NCI-H2227 (cell line): ENCODE measurements around the gene PHYHIPL.

Experiments
- DNase-seq: peaks from one replicate; lab custom pipeline; 2025; ENCODE audit not compliant: unreplicated experiment; lab: John Stamatoyannopoulos, UW

Gene PHYHIPL

GRCh38 chr10:59176241-59177030, at the start of gene PHYHIPL:
TSS of gene PHYHIPL (plus strand) at chr10:59176643. CDS start at chr10:59176854, 211 bp downstream.
- peak; percentile 93 for DNase-seq

DNA sequence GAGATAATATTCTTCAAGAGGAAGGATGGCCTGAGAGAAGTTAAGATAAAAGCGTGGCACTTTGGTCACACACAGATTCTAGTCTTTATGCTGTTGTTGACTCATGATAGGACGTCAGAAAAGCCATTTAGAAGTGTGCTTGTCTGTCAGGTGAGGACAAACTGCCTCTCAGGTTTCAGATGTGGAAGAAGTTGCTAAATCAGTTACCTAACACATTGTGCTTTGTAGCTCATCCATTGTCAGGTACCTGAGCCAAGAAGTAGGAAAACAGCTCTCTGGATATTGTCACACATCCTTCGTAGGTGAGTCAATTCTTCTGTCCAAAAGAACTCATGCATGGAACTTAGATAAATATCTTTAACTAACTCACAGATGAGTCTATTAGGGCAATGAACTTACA, 49.5 kb upstream of the PHYHIPL start:
- no peak for DNase-seq

DNA sequence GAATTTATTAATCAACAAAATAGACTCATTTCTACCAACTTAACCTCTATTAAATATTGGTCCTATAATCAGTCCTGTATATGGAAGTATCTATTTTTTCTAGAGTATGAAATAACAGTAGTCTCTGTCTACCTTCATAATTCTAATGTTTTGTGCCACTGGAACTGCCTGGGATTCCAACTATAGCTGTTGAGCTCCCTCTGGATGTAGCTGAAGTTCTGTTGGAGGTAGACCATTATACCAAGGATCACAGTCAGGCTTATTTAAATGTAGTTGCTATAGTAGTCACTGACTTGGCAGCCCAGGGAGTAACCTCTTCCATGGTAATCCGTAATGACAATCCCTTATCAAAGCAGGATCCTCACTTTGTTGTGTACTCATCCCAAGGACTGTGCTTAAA, 48.5 kb upstream of the PHYHIPL start:
- DNase-seq, result no peak

DNA sequence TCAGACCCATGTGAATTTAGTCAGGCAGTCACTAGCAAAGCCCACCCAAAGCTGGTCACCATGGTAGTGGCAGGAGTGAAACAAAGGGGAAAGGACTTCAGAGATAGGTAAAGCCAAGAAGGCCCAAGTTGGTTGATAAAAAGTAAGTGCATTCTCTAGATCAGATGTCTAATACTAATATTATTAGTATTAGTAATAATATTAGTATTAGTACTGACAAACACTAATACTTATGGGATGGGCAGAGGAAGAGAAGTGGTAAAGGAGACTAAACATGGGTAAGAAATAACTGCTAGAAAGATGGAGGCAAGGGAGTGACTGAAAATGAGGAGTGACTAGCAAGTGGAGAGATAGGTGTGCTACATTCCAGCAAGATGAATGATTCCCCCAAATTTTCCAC, 46.6 kb upstream of the PHYHIPL start:
- no peak for DNase-seq

DNA sequence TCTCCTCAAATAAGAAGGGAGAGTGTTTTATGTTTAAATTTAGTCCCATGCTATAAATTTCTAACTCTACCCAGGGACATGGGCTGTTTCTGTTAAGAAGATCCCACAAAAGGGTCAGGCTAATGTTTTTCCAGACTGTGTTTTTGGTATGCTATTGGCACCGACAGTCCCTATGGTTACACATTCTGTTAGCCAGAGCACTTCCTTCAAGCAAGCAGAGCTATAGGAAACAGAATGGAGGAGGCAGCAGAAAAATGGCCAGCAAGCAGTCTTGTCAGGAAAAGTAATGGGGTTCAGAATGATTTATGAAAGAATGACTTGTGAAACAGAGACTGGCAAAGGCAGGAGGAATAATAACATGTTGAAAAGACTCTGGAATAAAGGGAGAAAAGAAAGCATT, 44.8 kb upstream of the PHYHIPL start:
- DNase-seq, result no peak

DNA sequence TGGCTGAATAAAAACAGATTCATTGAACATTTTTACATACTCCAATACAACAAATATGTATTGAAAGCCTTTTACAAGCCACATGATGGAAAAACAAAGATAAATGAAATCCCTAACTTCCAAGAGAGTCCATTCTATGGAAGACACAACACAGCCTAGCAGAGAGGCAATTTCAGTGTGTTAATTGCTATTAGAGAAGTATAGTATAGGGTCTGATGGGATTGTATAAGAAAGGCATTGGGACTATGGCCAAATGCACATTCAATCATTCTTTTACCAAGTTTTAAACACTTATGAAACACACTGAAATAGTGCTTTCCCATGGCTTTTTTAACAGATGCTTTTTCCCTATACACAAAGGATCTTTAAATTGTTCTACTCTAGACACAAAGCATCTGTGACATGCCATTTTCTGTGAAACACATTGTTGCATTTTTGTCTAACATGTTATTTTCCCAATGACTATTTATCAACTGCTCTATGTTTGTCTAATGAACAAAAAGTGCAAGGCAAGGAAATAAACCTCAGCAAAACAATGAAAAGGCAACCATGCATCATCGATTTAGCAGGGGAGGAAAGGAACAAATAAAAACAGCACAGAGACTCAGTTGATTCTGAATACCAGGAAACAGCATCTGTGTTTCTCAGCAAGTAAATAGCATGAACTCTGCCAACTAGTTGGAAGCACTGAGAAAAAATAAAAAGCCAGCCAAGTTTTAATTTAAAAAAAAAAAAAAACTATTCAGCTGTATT, 42.4 kb upstream of the PHYHIPL start:
- DNase-seq, result no peak

- no peak for DNase-seq
These were observed 41.7 kb upstream of the PHYHIPL start for GRCh38 chr10:59134785-59135184.

DNA sequence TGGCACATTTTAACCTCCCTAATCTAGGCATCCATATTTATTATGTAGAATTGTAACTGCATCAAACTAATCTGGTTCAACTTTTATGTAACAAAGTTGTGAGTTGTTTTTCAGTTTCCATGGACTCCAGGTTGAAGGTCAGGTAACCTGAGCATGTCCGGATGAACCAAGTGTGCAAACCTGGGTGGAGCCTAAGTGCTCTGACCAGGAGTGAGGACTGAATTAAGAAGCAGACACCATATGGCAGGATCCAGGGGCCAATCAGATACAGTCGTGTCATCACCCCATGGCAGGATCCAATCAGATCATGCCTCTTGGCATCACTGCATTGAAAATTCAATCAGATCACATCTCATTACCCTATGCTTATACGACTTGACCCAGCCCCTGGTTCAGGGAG, 41.2 kb upstream of the PHYHIPL start:
- no peak for DNase-seq

- no peak for DNase-seq
These were observed 38.4 kb upstream of the PHYHIPL start for GRCh38 chr10:59138052-59138451.

GRCh38 chr10:59143544-59143943, 32.9 kb upstream of the PHYHIPL start:
- DNase-seq, result peak; percentile 5

DNA sequence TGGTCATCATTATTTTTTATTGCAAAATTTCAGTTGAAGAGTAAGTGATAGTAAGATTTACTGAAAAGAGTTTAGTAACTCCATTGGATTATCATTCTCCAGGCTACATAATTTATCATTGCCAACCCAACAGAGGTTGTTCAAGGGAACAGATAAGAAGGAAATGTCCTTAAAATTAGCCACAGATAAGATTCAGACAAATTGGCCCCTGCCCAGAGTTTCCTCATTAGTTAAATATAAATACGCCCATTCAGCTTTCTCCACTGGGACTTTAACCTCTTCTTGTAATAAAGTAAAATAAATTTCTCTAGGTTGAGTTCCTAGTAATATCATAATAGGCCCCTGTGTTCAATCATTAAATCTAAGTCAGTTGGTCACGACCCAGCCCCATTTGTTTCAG, 27.7 kb upstream of the PHYHIPL start:
- DNase-seq, result no peak

DNA sequence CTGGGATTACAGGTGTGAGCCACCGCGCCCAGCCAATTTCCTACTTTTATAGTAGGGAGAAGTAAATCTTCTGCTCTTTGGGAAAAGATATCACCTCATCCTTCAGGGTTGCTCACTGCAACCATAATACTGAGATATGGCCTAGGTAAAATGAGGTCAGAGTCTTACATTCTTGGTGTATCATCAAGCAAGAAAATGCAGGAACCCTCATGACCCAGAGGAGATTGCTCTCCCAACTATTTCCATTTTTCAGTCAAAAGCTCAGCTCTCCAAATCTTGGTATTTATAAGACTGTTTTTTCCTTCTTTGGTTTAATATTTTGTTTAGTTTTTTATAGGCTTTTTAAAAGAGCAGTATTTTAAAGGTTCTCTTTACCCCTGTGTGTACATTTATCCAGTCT, 20.9 kb upstream of the PHYHIPL start:
- DNase-seq, result no peak

DNA sequence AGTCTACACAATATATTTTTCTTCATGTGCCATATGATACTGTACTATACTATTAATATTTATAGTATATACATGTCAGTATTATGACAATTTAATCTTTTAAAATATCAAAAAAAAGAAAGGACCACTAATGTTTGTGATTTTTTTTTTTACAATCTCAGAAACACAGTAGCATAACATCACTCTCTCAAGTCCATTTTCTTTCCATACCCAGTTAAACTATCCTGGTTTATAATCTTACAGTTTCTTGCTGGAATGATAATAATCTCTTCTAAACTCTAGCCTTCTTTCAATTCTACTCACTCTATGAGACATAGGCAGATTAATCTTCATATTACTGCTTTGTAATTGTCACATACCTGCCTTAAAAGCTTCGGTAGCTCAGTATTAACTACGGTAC, 8.9 kb upstream of the PHYHIPL start:
- no peak for DNase-seq

DNA sequence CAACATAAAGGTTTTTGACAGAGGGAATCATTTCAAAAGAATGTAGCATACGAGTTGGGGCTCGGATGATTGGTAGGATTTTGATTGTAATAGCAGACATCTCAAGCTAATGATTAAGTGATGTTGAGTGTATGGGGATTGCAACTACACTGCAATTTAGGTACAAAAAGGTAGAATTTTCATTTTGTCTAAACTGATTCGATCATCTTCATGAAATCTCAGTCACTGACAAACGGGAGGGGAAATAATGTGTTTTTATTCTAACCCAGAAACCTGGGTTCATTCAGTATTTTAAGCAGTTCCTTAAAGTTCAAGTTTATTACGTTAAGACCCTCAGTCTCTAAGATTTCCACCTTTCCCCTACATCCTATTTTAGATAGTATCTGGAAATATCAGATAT, 3.9 kb upstream of the PHYHIPL start:
- no peak for DNase-seq

GRCh38 chr10:59173414-59173813, 3.0 kb upstream of the PHYHIPL start:
- no peak for DNase-seq

- peak; percentile 61 for DNase-seq
These were observed 754 bp upstream of the PHYHIPL start for GRCh38 chr10:59175538-59176240.

GRCh38 chr10:59177031-59177797, 771 bp downstream of the PHYHIPL start:
- peak; percentile 68 for DNase-seq

- DNase-seq, result no peak
These were observed 1.4 kb downstream of the PHYHIPL start for GRCh38 chr10:59177836-59178235.

DNA sequence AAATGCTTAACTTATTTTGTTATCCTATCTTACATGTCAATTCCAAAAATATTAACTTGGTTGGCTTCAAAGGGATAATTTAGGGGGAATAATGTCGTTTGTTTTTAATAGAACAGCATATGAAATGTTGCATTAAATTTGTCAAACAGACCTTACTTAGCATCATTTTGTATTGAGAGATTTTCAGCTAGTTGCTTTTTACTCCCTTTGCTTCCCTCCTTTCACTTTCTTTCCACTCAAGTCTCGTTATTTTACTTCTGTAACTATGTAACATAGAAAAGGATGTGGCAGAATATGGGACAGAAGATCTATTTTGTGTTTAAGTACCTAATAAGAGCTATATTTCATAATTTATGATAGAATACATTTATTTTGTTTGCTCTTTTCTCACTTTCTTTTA, 2.6 kb downstream of the PHYHIPL start:
- no peak for DNase-seq

DNA sequence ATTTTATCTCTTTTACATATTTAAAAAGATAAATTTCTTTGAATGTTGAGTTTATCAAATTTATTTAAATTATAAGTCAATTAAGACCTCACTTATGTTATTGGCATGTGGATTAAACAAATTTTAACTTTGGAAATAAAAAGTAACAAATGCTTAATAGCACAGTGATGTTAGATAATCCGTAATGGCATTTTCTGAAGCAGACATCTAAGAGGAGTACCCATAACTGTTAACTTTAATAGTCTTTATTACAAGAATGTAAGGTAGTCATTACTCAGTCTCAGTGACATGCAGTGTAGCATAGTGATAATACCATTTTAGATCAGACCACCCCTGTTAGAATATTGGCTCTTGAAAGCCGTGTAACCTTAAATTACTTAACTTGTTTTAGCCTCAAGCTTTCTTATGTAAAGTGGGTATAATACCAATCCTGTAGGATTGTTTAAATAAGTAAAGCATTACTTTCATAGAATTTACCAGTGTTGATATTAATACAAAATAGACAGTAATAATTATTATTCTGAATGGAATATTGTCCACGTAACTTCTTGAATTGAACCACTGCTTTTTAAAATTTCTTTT, 4.3 kb downstream of the PHYHIPL start:
- DNase-seq, result no peak

DNA sequence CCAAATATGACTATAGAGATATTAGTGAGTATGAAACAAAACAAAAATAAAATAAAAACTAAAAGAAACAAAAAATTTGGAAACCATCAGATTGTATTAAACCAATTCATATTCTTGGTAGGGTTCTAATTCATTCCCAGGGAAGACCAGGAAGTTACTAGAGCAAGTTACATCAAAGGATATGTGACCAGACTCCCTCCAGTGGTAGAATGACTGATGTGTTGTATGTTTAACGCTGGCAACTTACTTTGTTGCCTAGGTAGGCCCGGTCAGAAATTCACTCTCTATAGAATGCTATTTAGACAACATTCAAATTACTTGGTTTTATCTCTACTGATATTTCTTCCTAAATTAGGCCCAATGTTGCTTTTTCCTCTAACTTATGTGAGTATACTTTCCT, 5.2 kb downstream of the PHYHIPL start:
- peak; percentile 64 for DNase-seq
